ENCODE results near the gene MAP3K15.

MAP3K15 gene

GRCh38 chrX:19514791-19515614, at the start of gene MAP3K15:
MAP3K15 (minus strand) TSS chrX:19515508; CDS start chrX:19515261, 247 bp downstream.
- Histone ChIP-seq H3K27ac (no peak within 1 kb of the TSS), H3K4me3 (peak within 1 kb of the TSS; percentile 66)
- no peak for TF ChIP-seq CTCF (IDR thresholded peaks at IDR 0.05)
- no peak for DNase-seq (ENCODE audit: low spot score)

- no peak overlapping the region for H3K4me3 ChIP-seq
- DNase-seq (ENCODE audit: low spot score): no peak
- no peak overlapping the region for H3K27ac ChIP-seq
- TF ChIP-seq CTCF (IDR thresholded peaks at IDR 0.05): no peak
Observed at GRCh38 chrX:19564606-19565005, 49.3 kb upstream of the MAP3K15 start.

GRCh38 chrX:19563746-19564145, 48.4 kb upstream of the MAP3K15 start:
- TF ChIP-seq CTCF (IDR thresholded peaks at IDR 0.05): no peak
- Histone ChIP-seq H3K4me3 (no peak overlapping the region), H3K27ac (no peak overlapping the region)
- DNase-seq (ENCODE audit: low spot score): no peak

- H3K27ac ChIP-seq: no peak overlapping the region
- DNase-seq (ENCODE audit: low spot score): no peak
- TF ChIP-seq CTCF (IDR thresholded peaks at IDR 0.05): no peak
- H3K4me3 ChIP-seq: no peak overlapping the region
Observed at GRCh38 chrX:19563327-19563726, 48.0 kb upstream of the MAP3K15 start.

- no peak for DNase-seq (ENCODE audit: low spot score)
- H3K4me3 ChIP-seq: no peak overlapping the region
- H3K27ac ChIP-seq: no peak overlapping the region
- no peak for TF ChIP-seq CTCF (IDR thresholded peaks at IDR 0.05)
Observed at GRCh38 chrX:19560611-19561010, 45.3 kb upstream of the MAP3K15 start.

GRCh38 chrX:19557822-19558221, 42.5 kb upstream of the MAP3K15 start:
- Histone ChIP-seq H3K4me3 (no peak overlapping the region), H3K27ac (no peak overlapping the region)
- no peak for TF ChIP-seq CTCF (IDR thresholded peaks at IDR 0.05)
- no peak for DNase-seq (ENCODE audit: low spot score)

- Histone ChIP-seq H3K4me3 (no peak overlapping the region), H3K27ac (no peak overlapping the region)
- DNase-seq (ENCODE audit: low spot score): no peak
- no peak for TF ChIP-seq CTCF (IDR thresholded peaks at IDR 0.05)
Observed at GRCh38 chrX:19556202-19556601, 40.9 kb upstream of the MAP3K15 start.

Measured in coronary artery (tissue), 2 donors.